Suppressor macrophage treated with lipopolysaccharide for 4 hours (primary cell): ENCODE data around the gene GADD45GIP1.
A peak's percentile ranks its signal among the peaks of the same experiment; 100 is the strongest.
"Not testable (repeated sequence)": the region's sequence is repeated elsewhere in the genome, so short reads cannot be mapped to it uniquely, and the experiment has no call there.

ENCODE experiments used
- DNase-seq: peaks from one replicate; pipeline ENCODE4 v3.0.0-alpha.2; 2020

GADD45GIP1 gene

DNA sequence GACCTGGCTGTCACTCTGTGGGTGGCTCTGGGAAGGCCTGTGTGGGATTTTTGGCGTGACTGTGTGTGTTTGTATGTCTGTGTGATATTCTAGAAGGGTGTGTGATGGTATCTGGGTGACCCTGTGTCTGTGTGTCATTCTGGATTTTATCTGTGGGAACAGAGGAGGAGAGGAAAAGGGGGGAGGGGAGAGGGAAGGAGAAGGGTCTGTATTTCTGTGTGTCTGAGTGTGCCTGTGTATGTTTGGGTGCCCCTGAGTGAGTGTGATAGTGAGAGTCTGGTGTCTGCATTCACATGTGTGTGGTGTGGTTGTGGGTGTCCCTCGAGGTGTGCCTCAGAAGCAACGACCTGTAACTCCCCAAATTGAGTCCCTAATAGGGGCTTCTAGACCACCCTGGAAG is 30.2 kb upstream of the GADD45GIP1 start:
- DNase-seq, result no peak

DNA sequence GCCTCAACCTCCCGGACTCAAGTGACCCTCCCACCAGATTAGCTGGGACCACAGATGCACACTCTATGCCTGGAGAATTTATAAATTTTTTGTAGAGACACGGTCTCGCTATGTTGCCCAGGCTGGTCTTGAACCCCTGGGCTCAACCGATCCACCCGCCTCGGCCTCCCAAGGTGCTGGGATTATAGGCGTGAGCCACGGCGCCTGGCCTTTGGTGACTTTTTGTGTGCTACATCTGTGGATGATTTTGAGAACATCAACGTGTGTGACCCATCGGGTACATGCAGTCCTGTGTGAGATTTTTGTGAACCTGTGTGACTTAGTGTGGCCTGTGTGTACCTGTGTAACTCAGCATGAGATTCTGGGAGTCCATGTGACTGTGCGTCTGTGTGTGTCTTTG is 29.7 kb upstream of the GADD45GIP1 start:
- no peak for DNase-seq

DNA sequence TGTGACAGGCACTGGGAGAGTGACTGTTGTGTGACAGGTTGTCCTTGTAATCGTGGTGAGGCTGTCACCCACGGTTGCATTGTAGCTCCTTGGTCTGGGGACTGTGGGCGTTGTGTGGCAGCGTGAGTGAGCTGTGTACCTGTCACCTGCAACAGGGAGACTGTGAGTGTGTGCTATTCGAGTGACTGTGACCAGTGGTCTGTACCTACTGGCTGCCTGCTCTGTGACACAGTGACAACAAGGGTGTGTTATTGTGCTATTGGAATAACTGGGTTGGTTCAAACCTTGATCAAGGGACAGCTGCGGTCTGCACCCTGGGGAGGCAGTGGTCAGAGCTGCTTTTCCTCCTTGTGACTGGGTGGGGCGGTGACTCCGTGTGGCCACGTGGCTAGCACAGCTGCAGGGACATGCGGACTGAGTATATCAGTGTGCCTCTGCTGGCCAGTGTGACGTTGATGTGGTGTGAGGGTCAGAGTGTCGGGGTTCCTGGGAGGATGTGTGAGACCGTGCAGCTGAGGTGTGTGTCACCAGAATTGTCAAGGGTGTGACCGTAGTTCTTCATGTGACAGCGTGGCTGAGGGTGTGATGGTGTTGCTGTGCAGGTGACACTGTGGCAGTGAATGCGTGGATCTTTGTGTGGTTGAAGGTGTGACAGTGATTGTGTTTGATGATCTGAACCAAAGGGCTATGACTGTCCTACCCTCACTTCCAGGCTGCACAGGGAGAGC is 28.2 kb upstream of the GADD45GIP1 start:
- peak; percentile 15 for DNase-seq

DNA sequence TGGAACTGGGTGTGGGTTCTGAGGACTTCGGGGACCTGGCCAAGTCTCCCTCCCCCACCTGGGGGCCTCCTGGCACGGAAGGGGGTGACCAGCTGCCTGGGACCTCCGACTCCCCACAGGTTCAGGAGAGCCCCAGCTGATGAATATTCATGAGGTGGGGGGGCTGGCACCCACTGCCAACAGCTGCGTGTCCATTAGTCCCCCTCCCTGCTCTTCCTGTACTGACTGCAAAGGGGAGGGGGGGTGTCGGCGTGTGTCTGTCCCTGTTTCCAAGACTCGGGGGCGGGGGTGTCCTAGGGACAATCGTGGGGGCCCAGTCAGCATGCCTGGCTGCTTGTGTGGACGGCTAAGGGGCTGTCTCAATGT is 27.6 kb upstream of the GADD45GIP1 start:
- DNase-seq, result no peak

DNA sequence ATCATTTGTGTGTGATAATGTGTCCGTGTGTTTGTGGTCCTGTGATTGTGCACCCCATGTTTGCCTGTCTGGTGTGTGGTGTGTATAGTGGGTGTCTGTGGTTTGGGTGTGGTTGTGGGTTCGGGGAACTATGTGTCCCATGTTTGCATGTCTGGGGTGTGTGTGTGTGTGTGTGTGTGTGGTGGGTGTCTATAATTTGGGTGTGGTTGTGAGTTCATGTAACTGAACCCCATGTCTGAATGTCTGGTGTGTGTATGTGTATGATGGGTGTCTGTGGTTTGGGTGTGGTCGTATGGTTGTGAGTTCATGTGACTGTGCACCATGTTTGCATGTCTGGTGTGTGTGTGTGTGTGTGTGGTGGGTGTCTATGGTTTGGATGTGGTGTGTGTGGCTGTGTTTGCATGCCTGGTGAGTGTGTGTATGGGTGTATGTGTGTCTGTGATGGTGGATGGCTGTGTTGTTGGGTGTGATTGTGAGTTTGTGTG is 27.2 kb upstream of the GADD45GIP1 start:
- no peak for DNase-seq

DNA sequence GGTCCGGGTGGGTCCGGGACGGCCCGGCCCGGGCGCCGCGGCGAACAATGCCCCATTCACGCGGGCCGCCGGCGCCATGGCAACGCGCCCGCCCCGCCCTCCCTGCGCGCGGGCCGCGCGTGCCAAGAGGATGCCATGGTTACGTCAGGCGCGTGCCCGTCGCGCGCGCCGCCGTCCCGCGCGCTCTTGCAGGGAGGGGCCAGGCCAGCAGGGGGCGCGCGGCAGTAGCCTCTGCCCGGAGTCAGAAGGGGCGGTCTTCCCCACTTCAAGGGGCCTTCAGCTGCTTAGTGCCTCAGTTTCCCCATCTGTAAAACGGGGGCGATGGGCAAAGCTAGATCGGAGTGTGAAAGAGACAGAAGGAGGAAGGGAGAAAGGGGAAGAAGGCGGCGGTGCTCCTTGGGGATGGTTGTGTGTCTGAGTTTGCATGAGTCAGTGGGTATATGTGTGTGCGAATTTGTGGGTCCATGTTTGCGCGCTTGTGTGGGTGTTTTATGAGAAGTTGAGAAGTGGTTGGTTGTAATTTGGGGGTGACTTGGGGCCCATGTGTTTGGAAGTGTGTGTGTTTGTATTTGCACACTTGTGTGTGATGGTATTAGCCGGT is 26.6 kb upstream of the GADD45GIP1 start:
- peak; percentile 84 for DNase-seq

DNA sequence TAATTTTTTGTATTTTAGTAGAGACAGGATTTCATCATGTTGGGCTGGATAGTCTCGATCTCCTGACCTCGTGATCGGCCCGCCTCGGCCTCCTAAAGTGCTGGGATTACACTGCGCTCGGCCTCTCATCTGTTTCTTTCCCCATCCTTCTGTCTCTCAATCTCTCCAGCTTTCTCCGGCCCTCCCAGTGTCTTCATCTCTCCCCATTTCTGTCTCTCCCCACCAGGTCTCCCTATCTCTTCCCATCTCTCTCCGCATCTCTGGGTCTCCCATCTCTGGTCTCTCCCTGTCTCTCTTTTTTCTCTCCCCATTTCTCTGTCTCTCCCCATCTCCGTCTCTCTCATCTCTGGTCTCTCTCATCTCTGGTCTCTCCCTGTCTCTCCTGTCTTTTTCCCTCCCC is 26.1 kb upstream of the GADD45GIP1 start:
- no peak for DNase-seq

DNA sequence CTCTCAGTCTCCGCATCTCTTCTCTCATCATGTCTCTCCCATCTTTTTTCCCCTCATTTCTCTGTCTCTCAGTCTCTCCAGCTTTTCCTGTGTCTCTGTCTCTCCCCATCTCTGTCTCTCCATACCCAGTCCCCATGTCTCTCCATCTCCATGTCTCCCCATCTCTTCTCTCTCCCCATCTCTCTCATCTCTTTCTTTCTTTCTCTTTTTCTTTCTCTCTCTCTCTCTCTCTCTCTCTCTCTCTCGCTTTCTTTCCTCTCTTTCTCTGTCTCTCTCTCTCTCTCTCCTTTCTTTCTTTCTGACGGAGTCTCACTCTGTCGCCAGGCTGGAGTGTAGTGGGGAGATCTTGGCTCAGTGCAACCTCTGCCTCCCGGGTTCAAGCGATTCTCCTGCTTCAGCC is 25.6 kb upstream of the GADD45GIP1 start:
- no peak for DNase-seq

DNA sequence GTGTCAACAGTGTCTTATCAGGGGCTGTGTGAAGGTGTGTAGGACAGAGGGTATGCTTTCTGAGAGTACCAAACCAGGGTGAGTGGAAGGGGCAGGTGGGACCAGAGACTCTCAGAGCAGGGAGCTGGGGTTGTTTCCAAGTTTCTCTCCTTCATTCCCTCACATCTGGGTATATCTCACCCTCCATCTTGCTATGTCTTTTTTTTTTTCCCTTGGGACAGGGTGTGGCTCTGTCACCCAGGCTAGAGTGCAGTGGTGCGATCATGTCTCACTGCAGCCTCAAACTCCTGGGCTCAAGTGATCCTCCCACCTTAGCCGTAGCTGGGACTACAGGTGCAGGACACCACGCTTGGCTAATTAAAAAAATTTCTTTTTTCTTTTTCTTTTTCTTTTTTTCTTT is 23.0 kb upstream of the GADD45GIP1 start:
- DNase-seq, result no peak

DNA sequence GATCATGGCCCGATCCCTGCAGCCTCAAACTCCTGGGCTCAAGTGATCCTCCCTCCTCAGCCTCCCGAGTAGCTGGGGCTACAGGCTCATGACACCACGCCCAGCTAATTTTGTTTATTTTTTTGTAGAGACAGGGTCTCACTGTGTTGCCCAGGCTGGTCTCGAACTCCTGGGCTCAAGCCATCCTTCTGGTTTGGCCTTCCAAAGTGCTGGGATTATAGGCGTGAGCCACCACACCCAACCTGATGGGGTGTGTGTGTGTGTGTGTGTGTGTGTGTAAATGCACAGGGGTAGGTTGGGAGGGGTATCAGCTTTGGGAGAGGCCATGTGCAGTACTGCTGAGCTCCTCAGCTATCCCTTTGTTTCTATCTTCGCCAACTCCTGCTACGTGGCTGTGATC is 19.1 kb upstream of the GADD45GIP1 start:
- not testable (repeated sequence) for DNase-seq

DNA sequence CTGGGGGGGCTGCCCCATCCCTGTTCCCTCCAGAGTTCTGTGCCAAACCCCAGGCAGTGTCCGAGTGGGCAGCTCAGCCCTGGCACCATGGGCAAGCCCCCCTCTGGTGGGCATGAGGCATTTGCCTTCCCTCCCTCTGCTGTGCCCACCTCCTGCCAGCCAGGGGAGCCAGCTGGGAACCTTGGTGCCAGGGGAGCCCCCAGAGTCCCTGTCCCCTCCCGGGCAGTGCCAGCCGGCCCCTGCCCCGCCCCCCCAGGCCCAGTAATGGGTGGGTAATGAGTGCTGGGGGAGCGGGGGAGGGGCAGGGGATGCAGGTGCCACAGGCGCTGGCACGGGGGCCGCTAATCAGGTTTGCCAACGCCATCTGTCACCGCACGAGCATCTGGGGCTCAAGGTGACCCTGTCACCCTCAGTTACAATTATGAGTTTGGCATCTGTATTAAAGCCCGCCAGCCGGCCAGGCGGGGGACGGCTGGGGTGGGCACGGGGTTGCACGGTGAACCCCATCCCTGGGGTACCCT is 18.3 kb upstream of the GADD45GIP1 start:
- DNase-seq, result no peak

DNA sequence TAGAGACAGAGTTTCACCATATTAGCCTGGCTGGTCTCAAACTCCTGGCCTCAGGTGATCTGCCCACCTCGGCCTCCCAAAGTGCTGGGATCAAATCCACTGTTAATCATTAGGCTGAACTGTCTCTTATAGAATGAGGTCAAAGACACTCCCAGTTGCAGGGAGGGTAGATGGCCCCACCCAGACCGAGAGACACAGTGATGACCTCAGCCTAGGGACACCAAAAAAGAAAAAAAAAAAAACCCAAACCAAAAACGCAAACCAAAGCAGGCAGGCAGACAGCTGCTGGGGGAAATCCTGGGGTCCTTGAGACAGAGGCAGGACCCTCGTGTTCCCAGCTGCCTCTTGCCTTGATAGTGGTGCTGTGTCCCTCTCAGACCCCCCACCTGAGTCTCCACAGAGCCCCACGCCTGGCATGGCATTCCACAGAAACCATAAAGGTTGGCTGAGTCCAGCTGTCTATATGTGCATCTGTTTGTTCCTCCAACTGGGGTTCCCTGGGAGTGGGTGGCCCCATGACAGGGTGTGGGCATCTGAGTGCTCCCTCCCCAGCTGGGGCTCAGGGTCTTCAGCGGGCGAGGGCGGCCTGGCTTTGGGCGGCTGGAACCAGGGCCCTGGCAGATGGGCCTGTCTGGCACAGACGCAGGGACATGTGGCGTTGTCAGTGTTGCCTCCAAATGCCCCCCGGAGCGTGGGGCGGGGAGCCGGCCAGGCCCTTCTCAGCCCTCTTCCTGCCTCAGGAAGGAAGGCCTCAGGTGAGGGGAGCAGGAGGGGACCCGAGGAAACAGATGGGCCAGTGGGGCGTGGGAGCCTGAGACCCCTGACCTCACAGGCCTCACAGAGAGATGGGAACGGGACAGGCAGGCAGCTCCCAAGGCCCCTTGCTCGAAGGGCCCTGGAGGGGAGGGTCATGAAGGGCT is 17.5 kb upstream of the GADD45GIP1 start:
- no peak for DNase-seq

DNA sequence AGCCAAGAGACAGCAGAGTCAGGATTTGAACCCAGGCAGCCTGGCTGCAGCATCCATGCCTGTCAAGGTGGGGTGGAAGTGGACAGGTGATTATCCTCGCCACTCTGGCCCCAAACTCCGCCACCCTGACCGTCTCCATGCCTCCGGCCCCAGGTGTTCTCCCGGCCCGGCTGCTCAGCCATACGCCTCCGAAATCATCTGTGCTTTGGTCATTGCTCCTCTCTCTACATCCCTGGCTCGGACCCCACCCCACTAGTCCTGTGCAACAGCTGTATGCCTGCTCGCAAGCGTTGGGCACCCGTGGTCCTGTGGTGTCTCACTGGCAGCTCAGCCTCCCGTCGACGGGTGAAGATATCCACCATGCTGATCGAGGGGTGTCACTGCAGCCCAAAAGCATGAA is 16.2 kb upstream of the GADD45GIP1 start:
- no peak for DNase-seq

DNA sequence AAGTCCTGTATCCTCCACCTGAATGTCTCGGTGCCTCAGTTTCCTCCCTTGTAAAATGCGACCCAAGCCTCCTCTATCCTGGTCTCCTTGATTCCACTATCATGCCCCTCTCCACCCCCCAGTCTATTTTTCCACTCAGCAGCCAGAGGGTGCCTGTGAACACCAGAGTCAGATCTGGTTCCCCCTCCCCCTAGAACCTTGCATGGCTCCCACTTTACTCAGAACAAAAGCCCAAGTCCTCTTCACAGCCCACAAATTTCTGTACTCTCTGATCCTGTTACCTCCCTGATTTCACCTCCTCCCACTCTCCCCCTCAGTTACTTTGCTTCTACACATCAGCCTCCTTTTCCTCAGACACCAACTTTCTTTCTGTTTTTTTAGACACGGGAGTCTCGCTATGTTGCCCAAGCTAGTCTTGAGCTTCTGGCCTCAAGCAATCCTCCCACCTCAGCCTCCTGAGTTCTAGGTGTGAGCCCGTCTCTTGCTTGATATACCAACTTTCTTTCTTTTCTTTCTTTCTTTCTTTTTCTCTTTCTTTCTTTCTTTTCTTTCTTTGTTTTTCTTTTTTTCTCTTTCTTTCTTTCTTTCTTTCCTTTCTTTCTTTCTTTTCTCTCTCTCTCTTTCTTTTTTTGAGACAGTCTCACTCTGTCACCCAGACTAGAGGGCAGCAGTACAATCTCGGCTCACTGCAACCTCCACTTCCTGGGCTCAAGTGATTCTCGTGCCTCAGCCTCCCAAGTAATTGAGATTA is 13.2 kb upstream of the GADD45GIP1 start:
- DNase-seq, result no peak

DNA sequence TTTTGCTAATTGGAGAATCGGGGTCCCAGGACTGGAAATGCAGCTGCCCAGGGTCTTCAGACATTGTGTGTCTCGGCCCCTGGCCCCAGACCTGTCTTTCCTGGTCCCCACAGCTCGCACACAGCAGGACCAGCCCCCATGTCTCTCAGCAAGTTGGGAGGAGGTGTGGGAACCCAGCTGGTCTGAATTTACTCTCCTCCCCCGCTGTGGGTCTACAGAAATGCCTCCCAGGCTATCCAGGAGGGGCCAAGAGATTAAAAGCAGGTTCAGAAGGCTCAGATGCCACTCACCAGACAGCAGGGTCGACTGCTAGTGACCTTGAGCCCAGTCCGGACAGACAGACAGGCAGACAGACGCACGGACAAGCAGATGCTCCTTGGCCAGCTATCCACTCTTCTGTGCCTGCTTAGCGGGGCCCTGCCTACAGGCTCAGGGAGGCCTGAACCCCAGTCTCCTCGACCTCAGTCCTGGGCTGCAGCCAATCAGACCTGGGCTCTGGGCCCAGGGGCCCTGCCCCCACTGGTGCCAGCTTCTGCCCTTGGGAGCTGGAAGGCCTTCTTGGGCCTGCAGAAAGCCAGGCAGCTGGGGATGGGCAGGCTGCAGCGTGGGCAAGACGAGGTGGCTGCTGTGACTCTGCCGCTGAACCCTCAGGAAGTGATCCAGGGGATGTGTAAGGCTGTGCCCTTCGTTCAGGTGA is 12.4 kb upstream of the GADD45GIP1 start, which contains the start of gene DAND5:
DAND5 (plus strand) TSS at position 285 of the 697 bp plus-strand sequence; CDS start at position 370, 85 bp downstream.
- no peak for DNase-seq

DNA sequence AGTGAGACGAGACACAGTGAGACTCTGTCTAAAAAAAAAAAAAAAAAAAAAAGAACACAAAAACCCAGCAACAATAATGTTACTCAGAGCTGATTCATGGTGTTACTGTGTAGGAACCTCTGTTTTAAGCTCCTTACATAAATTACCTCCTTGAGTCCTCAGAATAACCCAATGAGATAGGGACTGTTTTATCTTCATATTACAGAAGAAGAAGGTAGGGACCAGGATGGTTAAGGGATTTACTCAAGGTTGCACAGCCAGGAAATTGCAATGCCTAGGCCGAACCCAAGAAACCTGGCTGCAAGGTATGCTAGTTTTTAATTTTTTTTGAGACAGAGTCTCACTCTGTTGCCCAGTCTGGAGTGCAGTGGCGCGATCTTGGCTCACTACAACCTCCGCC is 10.9 kb upstream of the GADD45GIP1 start:
- no peak for DNase-seq

DNA sequence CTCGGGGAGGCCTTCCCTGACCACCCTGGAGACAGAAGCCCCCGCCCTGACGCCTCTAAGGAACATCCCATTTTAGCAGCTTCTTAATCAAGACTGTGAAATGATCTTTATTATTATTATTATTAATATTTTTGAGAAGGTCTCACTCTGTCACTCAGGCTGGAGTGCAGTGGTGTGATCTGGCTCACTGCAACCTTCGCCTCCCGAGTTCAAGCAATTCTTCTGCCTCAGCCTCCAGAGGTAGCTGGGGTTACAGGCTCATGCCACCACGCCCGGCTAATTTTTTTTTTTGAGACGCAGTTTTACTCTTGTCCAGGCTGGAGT is 8.8 kb upstream of the GADD45GIP1 start:
- DNase-seq, result no peak

DNA sequence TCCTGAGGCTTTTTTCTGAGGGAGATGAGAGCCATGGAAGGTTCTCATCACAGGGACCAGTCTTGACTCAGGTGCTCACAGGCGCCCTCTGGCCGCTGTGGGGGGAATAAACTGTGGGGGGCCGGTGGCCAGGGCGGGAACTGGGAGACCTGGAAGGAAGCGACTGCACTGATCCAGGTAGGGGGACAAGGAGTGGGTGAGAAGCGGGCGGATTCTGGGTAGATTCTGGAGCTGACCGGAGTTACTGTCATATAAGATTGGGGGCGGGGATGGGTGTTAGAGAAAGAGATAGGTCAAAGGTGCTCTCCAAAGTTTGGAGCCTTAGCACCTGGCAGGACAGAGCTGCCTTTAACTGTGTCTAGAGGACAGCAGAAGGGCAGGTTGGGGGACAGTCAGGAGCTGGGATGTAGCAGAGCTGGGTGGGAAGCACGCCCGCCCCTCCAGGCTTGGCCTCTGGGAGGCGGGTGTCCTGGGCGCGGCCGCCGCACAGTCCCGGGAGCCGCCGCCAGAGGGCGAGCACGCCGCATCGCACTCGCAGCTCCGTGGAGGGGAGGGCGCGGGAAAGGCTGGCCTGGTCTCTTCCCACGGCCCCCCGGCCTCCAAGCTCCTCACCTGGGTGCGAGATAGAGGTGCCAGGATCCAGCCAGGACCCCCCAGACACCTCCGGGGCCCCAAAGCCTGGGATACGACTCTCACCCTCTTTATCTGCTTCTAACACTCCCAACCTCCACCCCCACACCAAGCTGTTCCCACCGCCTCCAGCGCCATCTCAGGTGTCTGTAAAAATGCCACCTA is 8.2 kb upstream of the GADD45GIP1 start:
- peak; percentile 86 for DNase-seq

DNA sequence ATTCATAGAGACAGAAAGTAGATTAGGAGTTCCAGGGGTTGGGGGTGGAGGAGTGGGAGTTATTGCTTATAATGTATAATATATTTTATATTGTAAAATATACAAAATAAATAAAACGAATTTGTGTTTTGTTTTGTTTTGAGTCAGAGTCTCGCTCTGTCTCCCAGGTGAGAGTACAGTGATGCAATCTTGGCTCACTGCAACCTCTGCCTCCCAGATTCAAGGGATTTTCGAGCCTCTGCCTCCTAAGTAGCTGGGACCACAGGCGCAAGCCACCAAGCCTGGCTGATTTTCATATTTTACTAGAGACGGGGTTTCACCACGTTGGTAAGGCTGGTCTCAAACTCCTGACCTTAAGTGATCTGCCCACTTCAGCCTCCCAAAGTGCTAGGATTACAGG is 2.5 kb upstream of the GADD45GIP1 start:
- no peak for DNase-seq

DNA sequence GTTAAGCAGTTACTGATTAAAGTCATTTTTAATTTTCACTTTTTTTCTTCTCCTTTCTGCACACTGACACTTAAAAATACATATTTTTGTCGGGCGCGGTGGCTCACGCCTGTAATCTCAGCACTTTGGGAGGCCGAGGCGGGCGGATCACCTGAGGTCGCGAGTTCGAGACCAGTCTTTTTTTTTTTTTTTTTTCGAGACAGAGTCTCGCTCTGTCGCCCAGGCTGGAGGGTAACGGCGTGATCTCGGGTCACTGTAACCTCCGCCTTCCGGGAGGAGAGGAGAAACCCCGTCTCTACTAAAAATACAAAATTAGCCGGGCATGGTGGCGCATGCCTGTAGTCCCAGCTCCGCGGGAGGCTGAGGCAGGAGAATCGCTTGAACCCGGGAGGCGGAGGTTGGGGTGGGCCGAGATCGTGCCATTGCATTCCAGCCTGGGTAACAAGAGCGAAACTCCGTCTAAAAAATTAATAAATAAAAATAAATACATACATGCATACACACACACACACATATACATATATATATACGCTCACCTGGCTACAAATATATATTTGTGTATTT is 448 bp upstream of the GADD45GIP1 start:
- DNase-seq, result not testable (repeated sequence)

DNA sequence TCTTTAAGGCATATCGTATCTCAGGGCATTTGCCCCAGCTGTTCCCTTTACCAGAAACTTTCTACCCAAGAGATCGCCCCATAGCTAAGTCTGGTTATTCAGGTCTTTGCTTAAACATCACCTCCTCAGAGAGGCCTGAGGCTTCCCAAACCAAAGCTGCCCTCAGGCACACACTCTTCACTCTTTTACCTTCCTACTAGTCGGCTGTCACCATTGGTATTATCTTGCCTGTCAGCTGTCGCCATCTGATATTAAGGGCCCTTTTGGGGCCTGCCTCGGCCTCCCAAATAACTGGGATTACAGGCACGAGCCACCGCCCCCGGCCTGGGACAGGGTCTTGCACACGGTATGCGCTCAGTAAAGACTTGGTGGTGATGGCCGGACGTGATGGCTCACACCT is 1.0 kb downstream of the GADD45GIP1 start:
- no peak for DNase-seq
